ENCODE results near the gene SQSTM1.
"Not testable (repeated sequence)": the region's sequence is repeated elsewhere in the genome, so short reads cannot be mapped to it uniquely, and the experiment has no call there.

SQSTM1 gene

DNA sequence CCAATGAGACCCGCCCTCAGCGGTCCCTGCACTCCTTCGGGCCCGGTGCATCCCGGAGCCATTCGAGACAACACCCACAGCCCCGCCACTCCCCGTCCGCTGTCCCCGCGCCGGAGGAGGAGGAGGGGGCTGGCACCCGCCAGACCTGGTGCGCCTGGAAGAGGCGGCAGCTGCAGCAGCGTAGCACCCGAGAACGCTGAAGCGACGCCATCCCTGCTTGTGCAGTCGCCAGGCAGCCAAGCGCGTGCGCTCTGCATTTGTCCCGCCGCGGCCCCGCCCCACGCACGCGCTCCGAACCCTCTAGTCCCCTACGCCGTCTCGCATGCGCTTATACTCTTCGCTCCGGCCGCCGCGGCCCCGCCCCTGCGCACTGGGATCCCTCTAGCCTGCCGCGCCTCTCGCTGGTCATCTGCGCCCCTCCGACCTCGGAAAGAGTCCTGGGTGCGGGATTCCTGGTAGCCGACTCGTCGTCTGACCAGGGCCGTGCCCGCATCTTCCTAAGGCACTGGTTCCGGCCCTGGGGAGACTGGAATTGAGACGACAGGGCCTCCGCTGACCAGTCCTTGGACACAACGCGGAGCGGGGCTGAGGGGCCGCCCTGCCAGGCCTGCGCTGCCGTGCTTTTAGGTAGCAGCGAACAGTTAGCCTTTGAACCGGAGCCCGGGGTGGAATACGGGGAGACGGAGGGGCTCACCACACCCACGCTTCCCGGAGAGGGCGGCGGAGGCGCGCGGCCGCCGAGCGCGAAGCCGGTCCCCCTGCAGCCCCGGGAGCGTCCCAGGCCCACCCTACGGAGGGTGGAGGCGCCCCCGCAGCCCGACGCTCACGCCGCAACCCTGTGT is 38.1 kb downstream of the SQSTM1 start, which contains the start of gene MRNIP:
Gene MRNIP, minus strand, starts transcription at position 232 of the 842 bp plus-strand sequence. Its CDS starts 21 bp downstream, at position 211.
- peak; percentile 89 for DNase-seq (ENCODE audit: low read depth)

DNA sequence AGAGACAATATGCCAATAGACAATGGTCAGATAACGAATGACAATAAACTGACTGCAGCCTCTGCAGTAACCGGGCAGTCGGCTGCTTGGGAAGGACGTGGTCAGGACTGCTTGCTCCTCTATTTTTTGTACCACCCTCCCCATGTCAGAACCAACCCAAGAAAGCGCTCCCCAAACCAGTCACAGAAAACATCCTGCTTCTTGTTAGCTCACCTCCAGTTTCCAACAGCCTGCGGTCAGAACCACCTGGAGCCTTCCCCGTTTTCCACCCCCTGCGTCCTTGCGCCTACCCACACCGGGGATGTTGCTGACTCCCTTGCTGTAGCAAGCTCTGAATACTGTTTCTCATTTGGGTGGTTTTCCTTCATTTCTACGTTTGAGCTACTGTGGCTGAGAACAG is 39.6 kb downstream of the SQSTM1 start:
- no peak for DNase-seq (ENCODE audit: low read depth)

DNA sequence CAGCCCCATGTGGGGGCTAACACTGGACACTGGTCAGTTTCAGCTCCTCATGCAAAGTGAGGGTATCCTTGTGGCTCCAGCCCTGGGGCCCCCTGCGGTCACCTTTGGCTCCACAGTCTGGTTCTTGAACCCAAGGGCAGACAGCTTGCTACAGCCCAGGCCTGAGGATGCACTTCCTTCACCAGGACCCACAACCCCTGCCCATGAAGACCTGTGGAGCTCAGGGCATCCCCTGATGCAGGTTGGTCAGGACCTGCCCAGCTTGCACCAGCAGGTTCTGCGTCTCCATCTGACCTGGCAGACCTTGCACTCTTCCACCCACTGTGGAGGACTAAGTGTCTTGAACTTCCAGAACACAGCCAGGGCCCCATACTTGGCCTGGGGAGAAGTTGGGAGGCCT is 41.6 kb downstream of the SQSTM1 start:
- DNase-seq (ENCODE audit: low read depth): no peak

DNA sequence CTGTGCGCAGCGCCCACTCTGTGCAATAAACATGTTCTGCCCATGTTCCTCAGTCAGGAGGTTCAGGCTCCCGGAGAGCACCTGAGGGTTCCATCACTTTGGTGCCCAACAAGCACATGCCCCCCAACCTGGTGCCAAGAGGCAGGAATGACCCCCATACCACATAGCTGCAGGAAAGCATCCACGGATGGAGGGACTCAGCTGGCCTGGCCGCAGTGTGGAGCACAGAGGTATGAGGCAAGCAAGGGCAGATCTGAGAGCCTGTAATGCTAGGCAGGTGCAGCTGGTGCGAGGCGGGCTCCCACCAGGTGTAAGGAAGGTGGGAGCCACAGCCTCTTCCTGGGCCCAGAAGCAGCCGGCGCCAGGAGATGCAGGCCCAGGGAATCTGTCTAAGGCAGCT is 42.2 kb downstream of the SQSTM1 start:
- DNase-seq (ENCODE audit: low read depth): no peak

DNA sequence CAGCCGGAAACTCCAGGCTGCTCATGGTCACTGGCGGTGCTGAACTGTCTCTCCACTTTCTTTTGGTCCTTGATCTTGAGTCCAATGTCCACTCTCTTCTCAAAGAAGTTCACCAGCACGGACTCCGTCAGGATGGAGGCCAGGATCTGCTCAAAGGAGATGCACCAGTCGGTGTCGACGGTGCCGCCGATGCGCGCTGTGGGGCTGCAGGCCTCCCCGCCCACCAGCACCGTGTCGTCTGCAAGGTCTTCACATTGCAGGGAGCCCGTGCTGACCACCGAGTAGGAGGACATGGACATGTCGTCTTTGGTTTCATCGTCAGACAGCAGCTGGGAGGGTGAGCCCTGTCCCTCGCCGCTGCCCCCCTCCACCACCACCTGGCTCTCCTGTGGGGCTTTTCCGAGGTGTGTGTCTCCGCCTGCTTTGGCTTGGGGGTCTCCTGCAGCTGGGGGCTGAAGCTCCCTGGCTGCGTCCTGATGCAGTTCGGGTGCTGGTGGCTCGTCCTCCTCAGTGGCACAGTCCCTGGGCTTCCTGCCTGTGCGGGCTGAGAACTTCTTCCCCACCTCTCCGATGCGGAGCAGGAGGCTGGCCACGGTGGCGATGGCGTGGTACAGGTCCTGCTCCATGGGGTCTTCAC is 42.9 kb downstream of the SQSTM1 start:
- DNase-seq (ENCODE audit: low read depth): no peak

DNA sequence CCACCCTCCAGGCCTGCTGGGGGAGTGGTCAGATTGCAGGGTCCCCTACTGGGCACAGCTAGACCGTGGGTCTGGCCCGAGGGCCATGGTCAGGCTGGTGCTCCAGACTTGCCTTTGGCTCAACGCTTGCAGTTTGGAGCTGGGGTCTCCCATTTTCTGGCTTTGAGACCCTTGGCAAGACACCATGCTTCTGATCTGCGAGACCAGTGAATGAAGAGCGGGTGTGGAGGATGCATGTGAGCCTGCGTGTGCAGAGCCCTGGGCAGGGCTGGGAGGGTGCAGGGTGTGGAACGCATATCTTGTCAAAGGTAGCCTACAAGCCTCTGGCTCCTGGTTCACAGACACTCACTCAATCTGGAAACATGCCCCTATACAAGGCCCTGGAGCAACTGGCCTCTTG is 44.0 kb downstream of the SQSTM1 start:
- no peak for DNase-seq (ENCODE audit: low read depth)

DNA sequence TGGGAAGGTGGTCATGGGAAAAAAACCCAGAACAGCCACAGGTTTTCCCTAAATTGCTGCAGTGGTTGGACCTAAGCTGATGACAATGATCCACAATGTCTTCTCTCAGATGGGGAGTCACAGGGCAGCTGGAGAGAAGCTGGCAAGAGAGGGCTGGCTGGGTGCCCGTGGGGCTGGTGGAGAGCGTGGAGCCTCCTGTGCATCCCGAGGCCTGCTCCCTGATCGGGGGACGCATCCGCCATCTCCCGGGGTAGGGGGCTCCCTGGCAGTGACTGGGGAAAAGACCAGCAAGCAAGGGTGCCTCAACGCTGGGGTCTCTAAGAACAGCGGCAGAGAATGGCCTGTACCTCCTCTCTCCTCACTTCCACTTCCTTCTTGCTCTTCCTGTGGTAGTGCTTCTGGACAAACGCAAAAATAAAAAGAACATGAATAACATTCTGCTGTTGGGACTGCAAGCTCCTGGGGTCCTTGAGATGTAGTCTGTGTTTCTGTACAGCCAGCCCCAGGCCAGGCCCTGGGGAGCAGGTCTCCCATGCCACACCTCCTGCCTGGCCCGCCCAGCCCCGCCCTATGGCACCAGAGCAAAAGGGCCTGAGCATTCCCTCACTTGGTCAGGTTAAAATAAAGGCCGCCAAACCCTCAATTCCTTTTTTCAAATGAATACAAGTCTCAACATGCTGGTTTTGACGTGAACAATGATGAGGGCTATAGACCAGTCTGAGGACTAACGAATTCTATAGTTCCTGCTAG is 45.0 kb downstream of the SQSTM1 start:
- no peak for DNase-seq (ENCODE audit: low read depth)

DNA sequence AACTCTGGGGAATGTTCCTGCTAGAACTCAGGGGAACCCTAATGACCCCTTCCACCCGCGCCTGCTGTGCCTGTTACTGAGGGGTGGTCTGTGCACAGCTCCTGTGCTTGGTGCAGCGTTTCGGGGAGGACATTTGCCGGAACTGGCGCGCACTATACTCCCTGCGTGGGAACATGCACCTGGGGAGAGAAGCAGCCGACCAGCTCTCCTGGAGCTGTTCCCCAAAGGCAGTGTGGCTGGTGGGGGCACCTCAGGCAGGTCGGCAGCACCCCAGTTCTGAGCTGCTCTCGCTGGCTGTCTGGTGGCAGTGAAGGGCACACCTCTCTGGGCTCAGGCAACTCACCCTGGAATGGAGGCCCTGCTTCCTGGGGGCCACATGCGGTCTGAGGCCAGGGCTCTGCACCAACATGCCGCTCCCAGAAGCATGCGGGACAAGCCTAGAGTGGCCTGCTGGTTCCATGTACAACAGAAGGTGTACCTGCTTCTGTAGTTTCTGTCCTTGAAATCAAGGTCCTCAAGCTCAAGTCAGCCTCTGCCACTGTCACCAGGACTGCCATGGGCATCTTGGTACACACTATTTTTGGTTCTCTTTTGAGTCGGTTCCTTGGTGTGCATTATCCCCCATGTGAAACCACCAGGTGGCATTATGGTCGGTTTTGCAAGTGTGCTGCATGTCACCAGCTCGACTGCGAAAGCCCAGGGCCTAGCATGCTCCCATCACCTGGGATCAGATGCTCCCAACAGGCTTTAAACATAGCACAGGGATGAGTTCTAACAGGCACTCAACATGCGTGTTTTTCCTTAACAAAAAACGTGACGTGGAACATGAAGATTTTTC is 45.8 kb downstream of the SQSTM1 start:
- DNase-seq (ENCODE audit: low read depth): peak; percentile 23

DNA sequence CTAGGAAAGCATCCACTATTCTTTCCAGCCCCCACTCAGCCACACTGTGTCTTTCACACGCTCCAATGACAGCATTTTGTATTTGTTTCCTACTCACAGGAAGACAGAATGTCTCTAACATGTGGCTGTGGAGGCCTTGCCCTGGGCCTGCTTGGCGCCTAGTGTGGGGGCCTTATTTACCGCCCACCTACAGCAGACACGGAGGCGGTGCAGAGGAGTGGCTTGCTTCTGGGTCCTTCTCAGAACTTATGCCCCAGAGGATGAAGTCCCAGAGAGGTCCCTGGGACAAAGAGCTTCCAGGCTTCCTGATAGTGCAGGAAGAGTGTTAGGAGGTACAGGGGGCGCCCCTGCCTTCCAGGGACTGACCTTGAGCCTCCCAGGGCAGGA is 46.4 kb downstream of the SQSTM1 start:
- no peak for DNase-seq (ENCODE audit: low read depth)

DNA sequence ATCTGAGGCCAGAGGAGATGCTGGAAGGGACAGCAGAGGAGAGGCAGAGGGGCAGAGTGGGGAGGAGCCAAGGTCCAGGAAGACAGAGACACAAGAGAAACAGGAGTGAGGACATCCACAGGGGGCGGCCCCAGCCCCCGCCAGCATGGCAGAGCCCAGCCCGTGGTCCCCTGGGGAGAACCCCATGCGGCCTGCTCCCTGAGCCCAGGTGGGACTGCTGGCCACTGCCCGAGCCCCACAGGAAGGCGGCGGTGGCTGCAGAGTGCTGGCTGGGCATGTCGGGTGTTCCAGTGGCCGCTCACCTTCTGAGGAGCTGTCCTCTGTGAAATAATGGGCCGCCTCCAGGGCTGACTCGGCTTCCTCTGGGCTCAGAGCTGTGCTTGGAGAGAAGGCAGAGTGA is 46.8 kb downstream of the SQSTM1 start:
- no peak for DNase-seq (ENCODE audit: low read depth)

DNA sequence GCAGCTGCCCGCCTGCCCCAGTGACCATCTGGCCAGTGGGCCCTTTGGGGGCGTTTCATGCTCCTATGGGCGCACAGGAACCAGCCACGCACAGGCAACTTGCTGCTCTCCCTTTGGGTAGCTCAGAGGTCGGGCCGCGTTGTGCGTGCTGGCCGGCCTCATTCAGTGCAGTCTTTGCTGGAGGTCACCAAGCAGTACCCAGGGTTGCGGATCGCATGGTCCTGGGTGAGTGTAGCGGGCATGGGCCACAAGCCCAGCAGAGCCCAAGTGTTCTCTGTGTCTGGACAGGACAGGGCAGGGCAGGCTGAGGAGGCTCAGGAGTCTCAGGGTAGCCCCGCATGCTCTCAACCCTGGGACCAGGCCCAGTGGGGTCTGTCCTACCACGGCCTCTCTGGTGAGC is 47.8 kb downstream of the SQSTM1 start:
- DNase-seq (ENCODE audit: low read depth): no peak

DNA sequence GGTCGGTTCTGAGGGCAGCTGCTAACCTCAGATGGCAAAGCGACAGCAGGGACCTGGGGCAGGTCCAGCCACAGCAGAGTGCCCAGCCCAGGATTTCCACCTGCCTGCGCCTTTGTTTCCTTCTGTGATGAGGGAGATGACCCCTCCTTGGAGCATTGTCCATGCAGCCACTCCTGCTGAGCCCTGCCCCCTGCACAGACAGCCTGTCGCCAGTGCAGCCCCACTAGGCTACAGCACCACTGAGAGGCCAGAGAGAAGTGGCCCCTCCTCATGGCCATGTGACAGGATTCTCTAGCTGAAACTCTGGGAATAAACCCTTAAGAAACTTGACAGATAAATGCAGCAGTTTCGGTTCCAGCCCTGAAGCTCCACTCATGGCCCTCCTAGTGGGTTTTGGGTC is 48.4 kb downstream of the SQSTM1 start:
- no peak for DNase-seq (ENCODE audit: low read depth)

DNA sequence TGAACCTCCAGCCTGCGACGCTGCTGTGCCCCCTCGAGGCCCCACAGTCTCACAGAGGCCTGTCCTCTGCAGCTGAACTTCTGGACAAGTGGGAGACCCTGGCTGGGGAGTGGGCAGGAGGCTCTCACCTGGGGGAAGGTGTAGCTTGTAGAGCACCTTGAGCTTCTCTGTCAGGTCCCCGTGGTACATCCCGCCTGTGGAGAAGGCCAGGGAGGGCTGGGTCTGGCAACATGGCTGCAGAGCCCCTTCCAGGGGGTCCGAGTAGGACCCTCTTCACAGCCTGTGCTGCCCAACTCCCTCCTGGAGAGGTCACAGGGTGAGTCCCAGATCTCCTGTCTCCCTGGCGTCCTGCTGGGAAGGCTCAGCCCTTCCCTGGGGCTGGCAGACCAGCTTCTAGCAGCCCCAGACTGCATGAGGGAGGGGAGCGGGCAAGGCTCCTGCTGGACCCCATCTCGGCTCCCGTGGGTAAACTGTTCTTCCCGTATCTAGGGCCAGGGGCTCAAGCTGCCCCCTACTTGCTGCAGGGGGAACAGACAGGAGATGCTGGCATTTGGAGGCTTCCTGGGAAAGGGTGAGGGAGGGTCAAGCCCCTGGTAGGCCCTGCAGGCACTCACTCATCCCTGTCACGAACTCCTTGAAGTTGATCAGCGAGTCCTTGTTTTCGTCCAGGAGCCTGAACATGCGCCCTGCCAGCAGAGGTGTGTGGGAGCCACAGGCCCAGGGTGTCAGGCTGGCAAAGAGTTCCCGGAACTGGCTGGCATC is 49.1 kb downstream of the SQSTM1 start:
- no peak for DNase-seq (ENCODE audit: low read depth)

DNA sequence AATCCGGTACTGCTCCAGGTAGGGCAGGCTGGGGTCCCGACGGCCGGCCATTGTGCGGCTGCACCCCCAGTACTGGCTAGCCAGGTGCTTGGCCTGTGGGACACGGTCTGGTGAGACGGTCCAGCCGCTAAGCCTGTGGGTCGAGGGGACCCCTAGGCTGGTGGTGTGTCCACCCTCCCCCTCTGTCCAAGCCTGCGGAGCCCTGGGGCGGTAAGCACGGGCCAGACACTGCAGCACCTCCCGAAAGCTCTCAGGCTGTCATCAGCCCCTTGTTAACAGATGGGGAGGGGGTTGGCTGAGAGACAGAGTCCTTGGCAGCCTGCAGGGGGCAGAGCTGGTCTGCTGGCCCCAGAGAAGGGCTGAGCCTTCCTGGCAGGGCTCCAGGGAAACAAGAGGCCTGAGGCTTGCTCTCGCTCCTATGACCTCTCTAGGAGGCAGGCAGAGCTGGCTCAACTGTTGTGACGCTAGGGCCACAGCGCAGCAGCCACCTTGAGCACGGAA is 49.7 kb downstream of the SQSTM1 start:
- DNase-seq (ENCODE audit: low read depth): no peak

DNA sequence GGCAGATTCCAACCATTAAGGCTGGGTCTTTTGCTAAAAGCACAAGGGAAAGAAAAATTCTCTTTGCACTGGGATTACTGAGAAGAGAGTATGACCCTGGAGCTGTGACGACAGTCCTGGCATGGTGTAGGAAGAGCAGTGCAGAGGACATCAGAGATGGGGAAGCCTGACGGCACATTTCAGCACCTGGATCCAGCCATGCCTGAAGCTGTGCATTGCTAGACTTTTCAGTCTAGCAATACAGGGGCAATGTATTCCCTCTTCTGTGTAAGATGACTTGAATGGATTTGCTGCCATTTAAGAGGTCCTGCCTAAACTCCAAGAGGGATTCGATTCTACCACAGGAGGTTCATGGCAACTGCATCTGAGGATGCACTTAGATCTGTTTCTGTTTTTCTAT is 50.2 kb downstream of the SQSTM1 start:
- DNase-seq (ENCODE audit: low read depth): no peak

DNA sequence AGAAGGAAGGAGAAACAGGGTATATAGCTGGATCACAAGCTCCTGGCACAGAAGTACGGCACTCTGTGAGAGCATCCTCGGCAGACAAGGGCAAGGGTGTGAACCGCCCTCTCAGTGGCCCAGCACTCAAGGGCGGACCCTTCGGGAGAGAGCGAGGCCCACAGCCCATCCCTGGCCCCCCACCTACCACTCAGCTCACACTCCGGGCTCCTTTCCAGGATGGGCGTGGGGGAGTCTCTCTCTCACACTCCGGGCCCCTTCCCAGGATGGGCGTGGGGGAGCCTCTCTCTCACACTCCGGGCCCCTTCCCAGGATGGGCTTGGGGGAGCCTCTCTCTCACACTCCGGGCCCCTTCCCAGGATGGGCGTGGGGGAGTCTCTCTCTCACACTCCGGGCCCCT is 50.8 kb downstream of the SQSTM1 start:
- not testable (repeated sequence) for DNase-seq (ENCODE audit: low read depth)

DNA sequence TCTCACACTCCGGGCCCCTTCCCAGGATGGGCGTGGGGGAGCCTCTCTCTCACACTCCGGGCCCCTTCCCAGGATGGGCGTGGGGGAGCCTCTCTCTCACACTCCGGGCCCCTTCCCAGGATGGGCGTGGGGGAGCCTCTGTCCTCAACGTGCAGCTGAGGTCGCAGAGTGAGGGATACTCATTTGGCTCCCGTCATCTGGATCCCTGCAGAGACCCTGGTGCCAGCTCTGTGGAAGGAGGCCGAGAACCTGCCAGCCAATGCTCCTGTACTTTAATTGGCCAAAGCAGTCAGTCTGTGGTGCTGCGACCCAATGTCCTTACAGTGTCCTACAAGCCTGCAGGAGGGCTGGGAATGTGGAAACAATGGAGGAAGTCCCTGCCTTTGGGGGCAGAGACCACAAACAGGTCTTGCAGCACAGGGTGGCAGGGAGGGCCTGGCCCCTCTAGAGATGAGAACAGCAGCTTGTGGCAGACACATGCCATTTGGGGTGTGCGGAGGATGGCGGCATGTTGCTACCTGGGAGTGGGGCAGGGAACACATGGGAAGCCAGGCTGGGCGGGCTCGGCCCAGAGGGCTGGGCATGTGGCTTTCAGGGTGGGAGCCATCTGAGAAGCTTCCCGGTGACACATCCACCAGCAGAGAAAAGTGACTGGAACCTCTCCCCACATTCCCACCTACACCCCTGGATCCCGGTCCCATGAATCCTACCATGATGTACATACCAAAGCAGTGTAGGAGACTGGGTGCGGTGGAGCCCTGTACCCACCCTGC is 51.5 kb downstream of the SQSTM1 start:
- DNase-seq (ENCODE audit: low read depth): no peak

DNA sequence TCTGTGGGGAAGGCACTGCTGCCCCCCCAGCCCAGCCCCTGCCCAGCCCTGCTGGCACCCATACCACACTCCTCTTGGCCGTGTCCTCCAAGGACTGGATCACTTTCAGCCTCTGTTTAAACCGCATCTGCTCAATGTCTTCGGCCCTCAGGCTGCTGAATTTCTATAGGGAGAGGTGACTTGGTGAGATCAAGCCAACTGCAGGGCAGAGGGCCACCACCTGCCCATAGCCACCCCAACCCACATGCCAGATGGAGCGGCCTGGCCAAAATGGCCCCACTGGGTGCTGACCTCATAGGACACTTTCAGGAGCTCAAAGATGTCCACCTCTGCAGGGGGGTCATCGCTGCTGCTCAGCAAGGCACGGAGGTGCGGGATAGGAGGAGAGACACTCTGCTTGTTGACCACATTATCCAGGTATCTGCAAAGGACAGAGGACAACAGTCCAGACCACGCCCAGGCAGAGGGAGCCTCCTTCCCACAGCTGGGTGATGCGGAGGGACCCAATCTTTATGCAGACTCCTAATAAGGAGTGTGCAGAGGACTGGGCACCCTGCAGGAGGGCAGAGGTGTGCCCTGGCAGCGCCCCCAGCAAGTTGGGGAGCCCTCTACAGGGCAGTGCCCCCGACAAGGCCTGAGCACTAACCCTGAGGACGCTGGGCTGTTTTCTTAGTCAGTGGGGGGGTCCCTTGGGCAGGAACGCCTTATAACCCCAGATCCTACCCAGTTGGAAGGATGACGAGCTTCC is 52.3 kb downstream of the SQSTM1 start:
- no peak for DNase-seq (ENCODE audit: low read depth)

DNA sequence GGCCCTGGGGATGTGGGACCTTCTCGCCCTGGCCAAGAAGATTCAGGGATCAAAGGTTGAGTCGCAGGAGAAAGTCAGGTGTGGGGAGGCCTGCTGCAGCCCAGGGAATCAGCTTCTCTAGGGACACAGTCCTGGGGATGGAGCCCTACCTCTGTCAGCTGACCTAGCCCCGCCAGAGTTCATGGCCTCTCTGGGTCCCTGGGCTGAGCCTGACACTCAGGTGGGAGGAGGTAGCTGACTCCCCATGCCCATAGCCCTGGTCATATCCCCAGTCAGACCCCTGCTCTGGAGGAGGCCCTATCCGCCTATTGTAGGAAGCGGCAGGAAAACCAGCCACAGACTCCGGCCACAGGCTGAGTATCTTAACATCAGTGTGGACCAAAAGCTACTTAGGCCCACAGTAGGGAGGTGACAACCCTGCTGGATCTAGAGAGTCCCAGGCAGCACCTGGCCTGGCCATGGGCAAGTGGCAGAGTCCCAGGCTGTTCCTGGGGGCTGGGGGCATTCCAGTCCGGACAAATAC is 52.9 kb downstream of the SQSTM1 start:
- DNase-seq (ENCODE audit: low read depth): no peak
